Mesenchymal stem cell (in vitro differentiated cells and primary cell): ENCODE data around the gene PLD3.
A peak's percentile ranks its signal among the peaks of the same experiment; 100 is the strongest.

Experiments used
- DNase-seq: peaks from one replicate; pipeline ENCODE4 v3.0.0-alpha.2; 2013
- H2AFZ ChIP-seq: one replicate; pipeline ENCODE4 v1.6.1; 2013; ENCODE audit warnings: low read depth, mild to moderate bottlenecking, control low read depth, inconsistent platforms, low read length, moderate library complexity
- H2AK5ac ChIP-seq: 2 replicates; pipeline ENCODE4 v1.6.1; 2013; ENCODE audit warnings: low read length, moderate library complexity, mild to moderate bottlenecking, inconsistent platforms; ENCODE audit not compliant: severe bottlenecking
- H2BK120ac ChIP-seq: one replicate; pipeline ENCODE4 v1.6.1; 2013; ENCODE audit warnings: low read depth, mild to moderate bottlenecking, inconsistent platforms, low read length, moderate library complexity
- H2BK12ac ChIP-seq, 2 experiments: one replicate each; pipeline ENCODE4 v1.6.1; 2013; ENCODE audit warnings: inconsistent platforms in 2 of 2, low read length in 2 of 2, mild to moderate bottlenecking in 2 of 2, moderate library complexity in 2 of 2, control low read depth in 1 of 2
- H2BK15ac ChIP-seq: one replicate; pipeline ENCODE4 v1.6.1; 2013; ENCODE audit warnings: mild to moderate bottlenecking, low read depth, inconsistent platforms; ENCODE audit not compliant: poor library complexity, severe bottlenecking
- H2BK5ac ChIP-seq: 2 replicates; pipeline ENCODE4 v1.6.1; 2013; ENCODE audit warnings: low read depth, mild to moderate bottlenecking, low read length, control low read depth, inconsistent platforms; ENCODE audit not compliant: poor library complexity, severe bottlenecking
- H3K14ac ChIP-seq, 2 experiments: one replicate each; pipeline ENCODE4 v1.6.1; 2013; ENCODE audit warnings: inconsistent platforms in 2 of 2, low read length in 2 of 2, control low read depth in 1 of 2, mild to moderate bottlenecking in 1 of 2, moderate library complexity in 1 of 2
- H3K18ac ChIP-seq, 2 experiments: one replicate each; pipeline ENCODE4 v1.6.1; 2013; ENCODE audit warnings: inconsistent platforms in 2 of 2, low read length in 2 of 2, control low read depth in 1 of 2, low read depth in 1 of 2, mild to moderate bottlenecking in 1 of 2
- H3K23ac ChIP-seq, 2 experiments: one replicate each; pipeline ENCODE4 v1.6.1; 2013; ENCODE audit warnings: inconsistent platforms in 2 of 2, low read length in 2 of 2, mild to moderate bottlenecking in 2 of 2, moderate library complexity in 2 of 2, control low read depth in 1 of 2
- H3K27ac ChIP-seq: 2 replicates; pipeline ENCODE4 v1.5.1; 2013; ENCODE audit warnings: mild to moderate bottlenecking, moderate library complexity, low read length, control low read depth, inconsistent platforms; ENCODE audit not compliant: poor library complexity, severe bottlenecking
- H3K27me3 ChIP-seq, 2 experiments: 2 replicates each; pipeline versions ENCODE4 v1.6.1 to v1.7.0; 2013; ENCODE audit warnings: low read length in 2 of 2, mild to moderate bottlenecking in 2 of 2, moderate library complexity in 2 of 2, control low read depth in 1 of 2, inconsistent platforms in 1 of 2; ENCODE audit not compliant: control insufficient read depth in 1 of 2, insufficient read depth in 1 of 2
- H3K36me3 ChIP-seq, 2 experiments: 2 replicates each; pipeline versions ENCODE4 v1.6.1 to v1.7.0; 2013; ENCODE audit warnings: low read length in 2 of 2, control low read depth in 1 of 2, inconsistent platforms in 1 of 2, low read depth in 1 of 2, mild to moderate bottlenecking in 1 of 2; ENCODE audit not compliant: insufficient read depth in 2 of 2, control insufficient read depth in 1 of 2
- H3K4ac ChIP-seq, 2 experiments: one replicate each; pipeline ENCODE4 v1.6.1; 2013; ENCODE audit warnings: inconsistent platforms in 2 of 2, low read length in 2 of 2, mild to moderate bottlenecking in 2 of 2, moderate library complexity in 2 of 2, control low read depth in 1 of 2, low read depth in 1 of 2
- H3K4me1 ChIP-seq: 2 replicates; pipeline ENCODE4 v1.6.1; 2013; ENCODE audit warnings: low read depth, low read length, control low read depth; ENCODE audit not compliant: control insufficient read depth, insufficient read depth
- H3K4me2 ChIP-seq: 2 replicates; pipeline ENCODE4 v1.6.1; 2013; ENCODE audit warnings: low read length, mild to moderate bottlenecking, inconsistent platforms; ENCODE audit not compliant: poor library complexity, severe bottlenecking
- H3K4me3 ChIP-seq, 2 experiments: 2 replicates each; pipeline versions ENCODE4 v1.5.1 to v1.7.0; 2013; ENCODE audit warnings: low read length in 2 of 2, mild to moderate bottlenecking in 2 of 2, control low read depth in 1 of 2, low read depth in 1 of 2; ENCODE audit not compliant: insufficient read depth in 1 of 2
- H3K79me1 ChIP-seq: replicated peaks from 2 replicates; pipeline ENCODE4 v1.6.1; 2013; ENCODE audit warnings: mild to moderate bottlenecking, control low read depth, low read length, inconsistent platforms; ENCODE audit not compliant: poor library complexity, severe bottlenecking
- H3K9ac ChIP-seq: 2 replicates; pipeline ENCODE4 v1.7.0; 2013; ENCODE audit warnings: mild to moderate bottlenecking, low read length, moderate library complexity
- H3K9me3 ChIP-seq: 2 replicates; pipeline ENCODE4 v1.7.0; 2013; ENCODE audit warnings: mild to moderate bottlenecking, low read length; ENCODE audit not compliant: control insufficient read depth
- H4K8ac ChIP-seq: one replicate; pipeline ENCODE4 v1.6.1; 2013; ENCODE audit warnings: inconsistent platforms, mild to moderate bottlenecking, low read length, moderate library complexity
- H4K91ac ChIP-seq: one replicate; pipeline ENCODE4 v1.6.1; 2013; ENCODE audit warnings: mild to moderate bottlenecking, low read length, inconsistent platforms
- WGBS: methylation state at CpG from one replicate; pipeline ENCODE4 v1.1.7; 2013; ENCODE audit warnings: mixed read lengths; 5-methylcytosine and 5-hydroxymethylcytosine counted together

Gene PLD3

DNA sequence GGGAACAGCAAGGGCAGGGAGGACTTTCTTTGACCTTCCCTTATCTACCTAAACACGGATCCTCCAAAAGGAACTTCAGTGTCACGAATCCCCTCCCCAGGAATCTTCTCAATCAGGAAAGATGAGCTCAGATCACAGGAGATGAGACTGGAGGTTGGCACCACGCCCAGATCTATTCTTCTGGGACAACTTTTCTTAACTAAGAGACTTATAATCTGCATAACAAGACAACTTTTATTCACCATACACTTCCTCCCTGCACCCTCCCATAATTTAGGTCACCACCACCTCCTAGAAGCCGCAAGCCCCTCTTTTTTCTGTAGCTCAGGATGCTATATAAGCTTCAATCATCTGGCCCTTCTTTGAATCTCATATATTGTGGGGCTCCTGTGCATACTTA, 44.2 kb upstream of the PLD3 start:
- no peak overlapping the region for H3K14ac ChIP-seq
- WGBS: 68% methylated on average over 4 of the region's 4 CpGs
- H3K4ac ChIP-seq: no peak overlapping the region

GRCh38 chr19:40305403-40305802, 43.1 kb upstream of the PLD3 start:
- Histone ChIP-seq H2BK5ac (no peak overlapping the region), H2AK5ac (no peak overlapping the region), H3K9ac (no peak overlapping the region), H3K9me3 (no peaks in the 10 kb centered on the region), H3K4me2 (no peak overlapping the region), H3K4ac (no peak overlapping the region), H3K4me1 (peaks cover 2% of the 10 kb centered on the region), H3K27me3 (no peaks in the 10 kb centered on the region), H4K91ac (no peak overlapping the region), H4K8ac (no peak overlapping the region), H3K27ac (no peak overlapping the region), H3K36me3 (no peaks in the 10 kb centered on the region), H2BK12ac (no peak overlapping the region), H3K14ac (no peak overlapping the region), H2AFZ (no peak overlapping the region), H3K23ac (no peak overlapping the region), H3K18ac (no peak overlapping the region), H3K79me1 (no peaks in the 10 kb centered on the region), H2BK120ac (no peak overlapping the region), H3K4me3 (no peak overlapping the region), H2BK15ac (no peak overlapping the region)
- peak; percentile 86 for DNase-seq
- 26% methylated on average over 5 of the region's 5 CpGs for WGBS

More for the DNA sequence above, 44.2 kb upstream of the PLD3 start:
- DNase-seq: no peak
- Histone ChIP-seq H2BK12ac (no peak overlapping the region), H3K4me2 (no peak overlapping the region), H3K18ac (no peak overlapping the region), H2AK5ac (no peak overlapping the region), H3K9ac (peak overlapping the region; percentile 31), H3K27ac (no peak overlapping the region), H3K4me1 (peaks cover 2% of the 10 kb centered on the region), H2BK15ac (no peak overlapping the region), H3K4me3 (no peak overlapping the region), H3K9me3 (no peaks in the 10 kb centered on the region), H2BK5ac (no peak overlapping the region), H3K36me3 (no peaks in the 10 kb centered on the region), H3K23ac (no peak overlapping the region), H2AFZ (no peak overlapping the region), H3K27me3 (no peaks in the 10 kb centered on the region), H4K91ac (no peak overlapping the region), H2BK120ac (no peak overlapping the region), H4K8ac (no peak overlapping the region), H3K79me1 (no peaks in the 10 kb centered on the region)

DNA sequence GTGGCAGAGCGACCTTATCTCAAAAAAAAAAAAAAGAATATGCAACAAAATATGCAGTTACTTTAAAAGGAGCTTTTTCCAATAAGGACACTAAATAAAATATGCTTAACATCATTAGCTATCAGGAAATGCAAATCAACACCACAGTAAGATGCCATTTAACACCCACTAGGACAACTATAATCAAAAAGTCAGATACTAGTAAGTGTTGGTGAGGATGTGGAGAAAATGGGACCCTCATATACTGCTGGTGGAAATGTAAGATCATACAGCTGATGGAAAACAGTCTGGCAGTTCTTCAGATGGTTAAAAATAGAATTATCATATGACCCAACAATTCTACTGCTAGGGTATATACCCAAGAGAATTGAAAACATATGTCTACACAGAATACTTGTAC, 38.8 kb upstream of the PLD3 start:
- H3K79me1 ChIP-seq: peaks cover 1% of the 10 kb centered on the region
- no peak overlapping the region for H3K4ac ChIP-seq
- H3K9ac ChIP-seq: no peak overlapping the region
- no peak overlapping the region for H3K4me2 ChIP-seq
- no peak overlapping the region for H2AFZ ChIP-seq
- no peak overlapping the region for H3K27ac ChIP-seq
- WGBS: no CpG with 5 or more reads among the region's 1 CpG
- H3K4me1 ChIP-seq: no peaks in the 10 kb centered on the region
- no peak overlapping the region for H2BK120ac ChIP-seq
- no peak overlapping the region for H4K91ac ChIP-seq
- no peak overlapping the region for H4K8ac ChIP-seq
- H2BK5ac ChIP-seq: no peak overlapping the region
- no peaks in the 10 kb centered on the region for H3K27me3 ChIP-seq
- H2AK5ac ChIP-seq: no peak overlapping the region
- no peak overlapping the region for H3K23ac ChIP-seq
- H2BK12ac ChIP-seq: no peak overlapping the region
- no peak overlapping the region for H3K14ac ChIP-seq
- no peak for DNase-seq
- peaks cover 0 to 5% of the 10 kb centered on the region in 2 experiments for H3K36me3 ChIP-seq
- H2BK15ac ChIP-seq: no peak overlapping the region
- no peak overlapping the region for H3K4me3 ChIP-seq
- no peak overlapping the region for H3K18ac ChIP-seq
- no peaks in the 10 kb centered on the region for H3K9me3 ChIP-seq

DNA sequence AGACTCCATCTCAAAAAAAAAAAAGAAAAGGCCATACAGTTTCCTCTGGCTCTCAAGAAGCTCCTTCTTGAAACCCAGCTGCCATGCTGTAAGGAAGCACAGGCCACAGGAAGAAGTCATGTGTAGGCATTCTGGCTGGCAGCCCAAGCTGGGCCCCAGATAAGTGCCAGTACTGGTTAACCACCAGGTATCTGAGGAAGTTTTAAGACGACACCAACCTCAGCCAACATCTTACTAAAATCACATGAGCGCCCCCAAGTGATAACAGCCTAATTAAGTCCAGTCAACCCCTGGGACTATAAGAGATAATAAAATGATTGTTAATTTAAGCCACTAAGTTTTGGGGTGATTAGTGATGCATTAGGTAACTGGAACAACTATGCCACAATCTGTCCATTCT, 36.0 kb upstream of the PLD3 start:
- Histone ChIP-seq H3K9ac (no peak overlapping the region), H3K9me3 (no peaks in the 10 kb centered on the region), H3K4me2 (no peak overlapping the region), H2AK5ac (no peak overlapping the region), H3K27me3 (no peaks in the 10 kb centered on the region), H2AFZ (no peak overlapping the region), H3K4ac (no peak overlapping the region), H3K4me1 (no peaks in the 10 kb centered on the region), H3K79me1 (peaks cover 1% of the 10 kb centered on the region), H2BK12ac (no peak overlapping the region), H3K18ac (no peak overlapping the region), H2BK120ac (no peak overlapping the region), H4K91ac (no peak overlapping the region), H3K4me3 (no peak overlapping the region), H3K36me3 (peaks cover 13 to 16% of the 10 kb centered on the region in 2 experiments), H3K23ac (no peak overlapping the region), H2BK5ac (no peak overlapping the region), H3K27ac (no peak overlapping the region), H4K8ac (no peak overlapping the region), H2BK15ac (no peak overlapping the region), H3K14ac (no peak overlapping the region)
- WGBS: 100% methylated on average over 1 of the region's 2 CpGs
- DNase-seq: no peak
